Ureter (tissue), 1 donor: ENCODE results near the gene NUBPL. TPM values are rescaled to one million over a fixed set of nuclear protein-coding genes. Genes with fewer than 3 reads are reported as not detected.
"Not testable (repeated sequence)": the region's sequence is repeated elsewhere in the genome, so short reads cannot be mapped to it uniquely, and the experiment has no call there.

Source experiments
- DNase-seq: peaks from one replicate; pipeline ENCODE4 v3.0.0-alpha.2; 2020; ENCODE audit warnings: low spot score
- total RNA-seq: library from RNA; stranded (reverse); gene quantifications from one replicate; pipeline ENCODE4 v1.2.4, GENCODE V29; 2023
- donor health status: DM: yes; HTN: yes; CAD: no.

The NUBPL gene
- total RNA-seq, 1 donor from 2014 or later, result 24.9 TPM

- DNase-seq, result not testable (repeated sequence)
Measured at GRCh38 chr14:31811693-31812628, 250.8 kb downstream of the NUBPL start.

DNA sequence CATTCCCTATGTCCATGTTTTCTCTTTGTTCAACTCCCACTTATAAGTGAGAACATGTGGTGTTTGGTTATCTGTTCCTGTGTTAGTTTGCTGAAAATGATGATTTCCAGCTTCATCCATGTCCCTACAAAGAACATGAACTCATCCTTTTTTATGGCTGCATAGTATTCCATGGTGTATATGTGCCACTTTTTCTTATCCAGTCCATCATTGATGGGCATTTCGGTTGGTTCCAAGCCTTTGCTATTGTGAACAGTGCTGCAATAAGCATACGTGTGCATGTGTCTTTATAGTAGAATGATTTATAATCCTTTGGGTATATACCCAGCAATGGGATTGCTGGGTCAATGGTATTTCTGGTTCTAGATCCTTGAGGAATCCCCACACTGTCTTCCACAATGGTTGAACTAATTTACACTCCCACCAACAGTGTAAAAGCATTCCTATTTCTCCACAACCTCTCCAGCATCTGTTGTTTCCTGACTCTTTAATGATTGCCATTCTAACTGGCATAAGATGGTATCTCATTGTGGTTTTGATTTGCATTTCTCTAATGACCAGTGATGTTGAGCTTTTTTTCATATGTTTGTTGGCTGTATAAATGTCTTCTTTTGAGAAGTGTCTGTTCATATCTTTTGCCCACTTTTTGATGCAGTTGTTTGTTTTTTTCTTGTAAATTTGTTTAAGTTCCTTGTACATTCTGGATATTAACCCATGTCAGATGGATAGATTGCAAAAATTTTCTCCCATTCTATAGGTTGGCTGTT, 252.7 kb downstream of the NUBPL start:
- not testable (repeated sequence) for DNase-seq

GRCh38 chr14:31819281-31819680, 258.1 kb downstream of the NUBPL start:
- DNase-seq, result no peak

DNA sequence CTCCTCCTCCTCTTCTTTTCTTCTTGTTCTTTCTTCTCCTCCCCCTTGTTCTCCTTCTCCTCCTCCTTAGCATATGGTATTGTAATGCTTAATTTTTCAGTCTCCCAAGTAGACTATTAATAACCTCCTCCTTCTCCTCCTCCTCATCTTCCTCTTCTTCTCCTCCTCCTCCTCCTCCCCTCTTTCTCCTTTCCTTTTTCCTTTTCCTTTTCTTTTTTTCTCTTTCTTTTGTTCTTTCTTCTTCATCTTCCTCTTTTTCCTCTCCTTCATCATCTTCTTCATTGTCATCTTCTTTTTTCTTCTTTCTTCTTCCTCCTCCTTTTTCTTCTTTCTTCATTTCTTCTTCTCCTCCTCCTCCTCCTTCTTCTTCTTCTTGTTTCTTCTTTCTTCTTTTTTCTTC, 264.3 kb downstream of the NUBPL start:
- DNase-seq, result no peak

GRCh38 chr14:31827325-31827724, 266.1 kb downstream of the NUBPL start:
- no peak for DNase-seq

DNA sequence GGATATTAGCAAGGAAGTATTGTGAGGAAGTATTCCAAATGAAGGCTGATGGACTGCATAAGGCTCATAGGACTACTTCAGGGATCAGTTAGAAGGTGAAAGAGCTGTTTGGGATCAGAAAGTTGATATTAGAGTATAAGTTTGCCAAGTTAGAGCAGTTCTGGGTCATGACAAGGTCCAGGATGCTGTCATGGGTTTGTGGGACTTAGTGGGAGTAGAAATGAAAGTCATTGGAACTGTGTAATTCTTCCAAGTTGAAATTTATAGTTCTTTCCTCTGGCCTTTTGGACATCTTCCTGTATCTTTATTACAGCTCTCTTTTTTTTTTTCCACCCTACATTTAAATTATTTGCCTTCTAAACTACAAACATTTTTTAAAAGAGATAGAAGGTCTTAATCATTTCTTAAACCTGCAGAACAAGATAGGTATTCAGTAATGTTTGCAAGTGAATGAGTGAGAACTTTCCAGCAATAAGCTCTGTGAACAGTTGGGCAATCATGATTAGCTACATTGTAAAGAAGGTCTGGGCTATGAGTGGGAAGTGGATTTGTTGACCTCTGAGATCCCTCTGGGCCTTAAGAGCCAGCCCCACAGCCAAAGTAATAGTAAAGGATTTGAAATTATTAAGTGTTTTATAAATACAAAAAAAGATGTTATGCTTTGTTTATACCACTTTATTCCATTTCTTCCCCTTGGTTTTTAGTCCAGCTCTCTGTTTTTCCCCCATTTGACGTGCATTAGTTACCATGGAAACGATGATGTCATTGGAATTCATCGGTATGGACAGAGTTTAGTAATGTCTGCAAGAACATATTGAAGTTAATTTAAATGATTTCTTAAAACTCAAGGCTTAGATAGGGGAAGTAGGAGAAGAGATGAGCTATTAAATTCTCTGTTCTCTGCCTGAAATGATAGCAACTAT, 268.0 kb downstream of the NUBPL start:
- DNase-seq, result no peak

GRCh38 chr14:31834616-31835015, 273.4 kb downstream of the NUBPL start:
- DNase-seq, result no peak

DNA sequence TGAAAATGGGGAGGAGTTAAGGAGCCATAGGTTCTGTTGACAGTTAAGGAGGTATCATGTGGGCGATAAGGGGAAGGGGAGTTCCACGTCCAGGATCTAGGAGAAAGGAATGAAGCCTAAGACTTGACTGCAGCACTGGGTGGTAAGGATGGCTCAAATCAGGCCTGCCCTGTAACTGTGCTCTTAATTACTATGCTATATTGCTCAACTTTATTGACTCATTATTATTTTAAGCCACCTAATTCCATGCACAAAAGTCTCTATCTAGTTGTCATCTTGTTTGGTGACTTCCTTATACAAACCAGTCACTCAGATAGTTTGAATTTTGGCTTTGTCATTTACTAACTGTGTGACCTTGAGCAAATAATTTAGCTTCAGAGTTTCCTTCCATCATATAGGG, 273.8 kb downstream of the NUBPL start:
- DNase-seq, result no peak

- DNase-seq, result no peak
Measured at GRCh38 chr14:31837031-31837430, 275.8 kb downstream of the NUBPL start.

GRCh38 chr14:31842899-31843298, 281.7 kb downstream of the NUBPL start:
- no peak for DNase-seq

DNA sequence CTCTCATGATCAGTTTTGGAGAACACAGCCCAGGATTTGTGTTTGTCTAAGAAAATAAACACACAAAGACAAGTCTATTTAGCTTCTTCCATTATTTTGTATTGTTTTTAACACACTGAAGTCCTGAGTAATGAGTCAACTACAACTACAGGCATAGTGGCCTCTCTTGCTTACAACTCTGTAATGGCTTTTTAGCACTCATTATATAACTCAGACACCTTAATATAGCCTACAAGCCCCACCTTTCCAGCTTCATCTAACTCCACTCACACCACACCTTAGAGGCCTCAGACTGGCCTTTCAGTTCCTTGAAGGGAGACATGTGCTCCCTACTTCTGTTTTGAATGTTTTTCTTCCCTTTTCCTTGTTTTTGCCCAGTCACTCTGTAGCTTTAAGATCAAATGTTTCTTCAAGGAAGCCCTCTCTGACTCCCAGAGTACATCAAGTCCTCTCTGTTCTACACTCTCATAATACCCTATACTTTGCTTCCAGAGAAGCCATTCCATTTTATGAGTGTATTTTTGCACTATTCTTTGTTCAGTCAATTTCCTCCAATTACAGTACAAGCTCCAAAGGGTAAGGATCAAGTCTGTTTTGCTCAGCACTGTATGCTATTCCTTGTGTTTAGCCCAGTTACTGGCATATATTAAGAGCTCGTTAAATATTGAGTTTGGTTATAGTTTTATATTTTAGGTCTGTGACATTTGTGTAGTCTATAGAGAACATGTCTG, 282.3 kb downstream of the NUBPL start:
- no peak for DNase-seq

- DNase-seq, result no peak
Measured at GRCh38 chr14:31854508-31855075, 293.4 kb downstream of the NUBPL start.

DNA sequence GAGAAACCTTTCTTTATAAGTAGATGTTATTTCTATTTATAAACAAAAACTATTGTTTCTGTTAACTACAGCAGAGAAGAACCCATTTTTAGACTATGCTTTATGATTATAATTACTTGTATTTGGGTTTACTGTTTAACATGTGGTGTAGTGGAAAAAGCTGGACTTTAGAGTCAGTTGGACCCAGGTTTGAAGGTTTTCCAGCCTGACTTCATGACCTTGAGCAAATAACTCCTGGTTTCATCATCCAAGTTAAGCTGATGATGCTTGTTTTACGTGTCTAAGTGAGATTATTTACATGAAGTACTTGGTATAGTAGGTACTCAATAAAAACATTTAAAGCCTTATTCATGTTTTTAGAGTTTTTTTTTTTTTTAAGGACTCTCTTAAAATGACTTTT, 294.1 kb downstream of the NUBPL start:
- DNase-seq, result no peak

DNA sequence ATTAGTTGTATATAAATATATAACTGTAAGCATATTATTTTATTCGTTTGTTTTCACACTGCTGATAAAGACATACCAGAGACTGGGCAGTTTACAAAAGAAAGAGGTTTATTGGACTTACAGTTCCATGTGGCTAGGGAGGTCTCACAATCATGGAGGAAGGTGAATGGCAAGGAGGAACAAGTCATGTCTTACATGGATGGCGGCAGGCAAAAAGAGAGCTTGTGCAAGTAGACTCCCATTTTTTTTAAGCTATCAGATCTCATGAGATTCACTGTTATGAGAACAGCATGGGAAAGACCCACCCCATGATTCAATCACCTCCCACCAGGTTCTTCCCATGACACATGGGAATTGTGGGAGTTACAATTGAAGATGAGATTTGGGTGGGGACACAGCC, 294.8 kb downstream of the NUBPL start:
- DNase-seq, result not testable (repeated sequence)

GRCh38 chr14:31858868-31859267, 297.7 kb downstream of the NUBPL start:
- no peak for DNase-seq

DNA sequence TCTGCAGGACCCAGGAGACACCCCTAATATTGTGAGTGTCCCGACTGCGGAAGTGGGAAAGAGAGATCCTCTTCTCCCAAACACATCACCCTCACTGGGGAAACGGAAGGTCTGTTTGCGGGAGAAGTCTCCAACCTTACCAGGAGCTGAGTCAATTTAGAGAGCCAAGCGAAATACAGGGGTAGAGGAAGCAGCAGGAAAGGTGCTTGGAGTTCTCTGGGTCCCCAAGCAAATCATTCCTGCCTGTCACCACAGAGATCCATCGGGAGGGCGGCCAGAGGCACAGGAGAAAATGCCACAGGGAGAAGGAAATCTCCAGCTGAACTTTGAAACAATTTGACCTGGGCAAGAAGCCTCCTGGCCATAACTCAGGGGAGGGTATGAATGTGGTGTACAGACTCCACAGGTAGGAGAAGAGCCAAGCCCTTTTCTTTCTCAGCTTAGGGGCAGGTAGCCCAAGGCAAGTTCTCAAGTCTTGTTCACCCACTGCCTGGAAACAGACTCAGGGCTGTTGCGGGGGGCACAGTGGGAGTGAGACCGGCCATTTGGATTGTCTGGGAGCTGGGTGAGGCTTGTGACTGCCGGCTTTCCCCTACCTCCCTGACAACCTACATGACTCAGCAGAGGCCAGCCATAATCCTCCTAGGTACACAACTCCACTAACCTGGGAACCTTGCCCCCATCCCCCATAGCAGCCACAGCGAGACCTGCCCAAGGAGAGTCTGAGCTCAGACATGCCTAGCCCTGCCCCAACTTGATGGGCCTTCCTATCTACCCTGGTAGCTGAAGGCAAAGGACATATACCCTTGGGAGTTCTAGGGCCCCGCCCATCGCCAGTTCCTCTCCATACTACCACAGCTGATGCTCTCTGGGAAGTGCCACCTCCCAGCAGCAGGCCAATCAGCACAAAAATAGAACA, 304.0 kb downstream of the NUBPL start:
- no peak for DNase-seq

GRCh38 chr14:31867570-31867969, 306.4 kb downstream of the NUBPL start:
- no peak for DNase-seq

DNA sequence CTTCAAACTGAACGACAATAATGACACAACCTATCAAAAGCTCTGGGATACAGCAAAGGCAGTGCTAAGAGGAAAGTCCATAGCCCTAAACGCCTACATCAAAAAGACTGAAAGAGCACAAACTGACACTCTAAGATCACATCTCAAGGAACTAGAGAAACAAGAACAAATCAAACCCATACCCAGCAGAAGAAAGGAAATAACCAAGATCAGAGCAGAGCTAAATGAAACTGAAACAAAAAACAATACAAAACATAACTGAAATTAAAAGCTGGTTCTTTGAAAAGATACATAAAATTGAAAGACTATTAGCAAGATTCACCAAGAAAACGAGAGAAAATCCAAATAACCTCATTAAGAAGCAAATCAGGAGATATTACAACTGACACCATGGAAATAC, 306.9 kb downstream of the NUBPL start:
- DNase-seq, result not testable (repeated sequence)

DNA sequence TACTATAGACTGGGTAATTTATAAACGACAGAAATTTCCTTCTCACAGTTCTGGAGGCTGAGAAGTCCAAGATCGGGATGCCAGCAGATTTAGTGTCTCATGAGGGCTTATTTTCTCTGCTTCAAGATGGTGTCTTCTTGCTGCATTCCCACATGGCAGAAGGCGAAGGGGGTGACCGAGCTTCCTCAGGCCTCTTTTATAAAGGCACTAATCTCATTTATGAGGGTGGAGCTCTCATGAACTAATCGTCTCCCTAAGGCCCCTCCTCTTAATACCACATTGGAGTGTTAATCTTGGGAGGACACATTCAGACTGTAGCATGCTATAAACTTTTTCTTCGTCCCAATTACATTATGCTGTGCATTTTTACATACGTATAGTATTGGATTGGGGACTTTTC, 315.5 kb downstream of the NUBPL start:
- no peak for DNase-seq
